Measurements from ENCODE around the gene COA5.

- TF ChIP-seq, protein P1, sequence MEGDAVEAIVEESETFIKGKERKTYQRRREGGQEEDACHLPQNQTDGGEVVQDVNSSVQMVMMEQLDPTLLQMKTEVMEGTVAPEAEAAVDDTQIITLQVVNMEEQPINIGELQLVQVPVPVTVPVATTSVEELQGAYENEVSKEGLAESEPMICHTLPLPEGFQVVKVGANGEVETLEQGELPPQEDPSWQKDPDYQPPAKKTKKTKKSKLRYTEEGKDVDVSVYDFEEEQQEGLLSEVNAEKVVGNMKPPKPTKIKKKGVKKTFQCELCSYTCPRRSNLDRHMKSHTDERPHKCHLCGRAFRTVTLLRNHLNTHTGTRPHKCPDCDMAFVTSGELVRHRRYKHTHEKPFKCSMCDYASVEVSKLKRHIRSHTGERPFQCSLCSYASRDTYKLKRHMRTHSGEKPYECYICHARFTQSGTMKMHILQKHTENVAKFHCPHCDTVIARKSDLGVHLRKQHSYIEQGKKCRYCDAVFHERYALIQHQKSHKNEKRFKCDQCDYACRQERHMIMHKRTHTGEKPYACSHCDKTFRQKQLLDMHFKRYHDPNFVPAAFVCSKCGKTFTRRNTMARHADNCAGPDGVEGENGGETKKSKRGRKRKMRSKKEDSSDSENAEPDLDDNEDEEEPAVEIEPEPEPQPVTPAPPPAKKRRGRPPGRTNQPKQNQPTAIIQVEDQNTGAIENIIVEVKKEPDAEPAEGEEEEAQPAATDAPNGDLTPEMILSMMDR (IDR thresholded peaks at IDR 0.05; ENCODE audit: low read depth, low read length): no peak
- no peak for TF ChIP-seq EZH2phosphoT487 (IDR thresholded peaks at IDR 0.05; ENCODE audit: low read depth)
Observed at GRCh38 chr2:98637401-98638147, 29.3 kb upstream of the COA5 start.

Data from OCI-LY3 (cell line).